Right lobe of liver (tissue), 4 donors: ENCODE measurements around the gene ERVMER34-1.

ENCODE experiments used
- CTCF ChIP-seq, 4 donors: fragments of 200-600 bp in 3 of 4; fragments of 450-650 bp in 1 of 4; IDR thresholded peaks; one replicate each; pipeline versions ENCODE4 v1.5.1 to v1.8.0; 2016 to 2022; ENCODE audit warnings: antibody characterized with exemption in 4 of 4, mild to moderate bottlenecking in 2 of 4
- POLR2A ChIP-seq: fragments of 450-650 bp; IDR thresholded peaks from one replicate; pipeline ENCODE4 v1.6.1; 2017; ENCODE audit warnings: antibody characterized with exemption, mild to moderate bottlenecking
- donor health status: DM: no; HTN: no; CAD: no.
- donor health status: DM: no; HTN: no; CAD: no.
- donor health status: DM: no; HTN: yes; CAD: no.

GRCh38 chr4:52709155-52709554 is 42.1 kb downstream of the ERVMER34-1 start:
- TF ChIP-seq CTCF (IDR thresholded peaks at IDR 0.05) (no peak), POLR2A (no peak)
